PC-3 (cell line): ENCODE results near the gene PLPPR3. TPM values are rescaled to one million over a fixed set of nuclear protein-coding genes. Genes with fewer than 3 reads are reported as not detected.

ENCODE experiments used
- ATAC-seq: fragments of 200-7000 bp; cut with Tn5 transposase; 2 replicates; pipeline ENCODE4 v1.9.1; 2020; ENCODE audit warnings: mild to moderate bottlenecking, moderate library complexity
- BruUV-seq: library from RNA; stranded (reverse); fragments of 400-500 nt; replicated peaks from 2 replicates; lab custom pipeline; 2021; lab: Mats Ljungman, UMichigan
- CTCF ChIA-PET: fragments of 300-600 bp; sonication (Branson Sonifier 250); formaldehyde crosslinking; loops from one replicate; lab custom pipeline; 2022; ENCODE audit warnings: antibody characterized with exemption; lab: Charles Lee
- POLR2A ChIA-PET: fragments of 300-600 bp; sonication (Branson Sonifier 250); formaldehyde crosslinking; loops from one replicate; lab custom pipeline; 2022; ENCODE audit warnings: antibody characterized with exemption; ENCODE audit not compliant: unreplicated experiment; lab: Charles Lee
- DNase-seq: peaks from one replicate; pipeline ENCODE4 v3.0.0-alpha.2; 2015
- H2AFZ ChIP-seq: fragments of 300-600 bp; sonication (generic); 2 replicates; pipeline ENCODE4 v1.6.0; 2016; ENCODE audit warnings: antibody characterized with exemption, low read length
- H3F3A ChIP-seq: fragments of 300-600 bp; sonication (generic); one replicate; pipeline ENCODE4 v1.6.0; 2017; ENCODE audit warnings: antibody characterized with exemption, low read length, control low read depth, mild to moderate bottlenecking; ENCODE audit not compliant: unreplicated experiment
- H3K27ac ChIP-seq: fragments of 300-600 bp; sonication (generic); 2 replicates; pipeline ENCODE4 v1.5.1; 2016; ENCODE audit warnings: mild to moderate bottlenecking, low read length
- H3K27me3 ChIP-seq: fragments of 300-600 bp; sonication (generic); 2 replicates; pipeline ENCODE4 v1.6.1; 2016; ENCODE audit warnings: low read length, mixed read lengths
- H3K36me3 ChIP-seq: fragments of 300-600 bp; sonication (generic); 2 replicates; pipeline ENCODE4 v1.6.1; 2016; ENCODE audit warnings: low read depth, mixed run types, low read length, mixed read lengths
- H3K4me1 ChIP-seq: fragments of 300-600 bp; sonication (generic); 2 replicates; pipeline ENCODE4 v1.5.1; 2016; ENCODE audit warnings: low read length; ENCODE audit not compliant: insufficient read depth
- H3K4me2 ChIP-seq: fragments of 300-600 bp; sonication (generic); 2 replicates; pipeline ENCODE4 v1.6.0; 2016; ENCODE audit warnings: low read length
- H3K4me3 ChIP-seq: fragments of 300-600 bp; sonication (generic); 2 replicates; pipeline ENCODE4 v1.5.1; 2016; ENCODE audit warnings: mild to moderate bottlenecking, low read length, mixed read lengths
- H3K79me2 ChIP-seq: fragments of 300-600 bp; sonication (generic); 2 replicates; pipeline ENCODE4 v1.6.1; 2017; ENCODE audit warnings: low read length, mixed read lengths
- H3K9ac ChIP-seq: fragments of 300-600 bp; sonication (generic); 2 replicates; pipeline ENCODE4 v1.6.0; 2016; ENCODE audit warnings: mild to moderate bottlenecking, low read length
- H3K9me2 ChIP-seq: fragments of 300-600 bp; sonication (generic); replicated peaks from 2 replicates; pipeline ENCODE4 v1.6.1; 2016; ENCODE audit warnings: mixed run types, low read length, mixed read lengths
- H3K9me3 ChIP-seq: fragments of 300-600 bp; sonication (generic); 2 replicates; pipeline ENCODE4 v1.6.1; 2016; ENCODE audit warnings: low read length, mixed read lengths
- H4K20me1 ChIP-seq: fragments of 300-600 bp; sonication (generic); 2 replicates; pipeline ENCODE4 v1.6.1; 2016; ENCODE audit warnings: low read length, mixed read lengths
- CTCF ChIP-seq: fragments of 300-600 bp; sonication (generic); conservative IDR thresholded peaks from 2 replicates; pipeline ENCODE4 v1.5.1; 2017; ENCODE audit warnings: antibody characterized with exemption, low read depth, mild to moderate bottlenecking, low read length
- EZH2 ChIP-seq: fragments of 300-600 bp; sonication (generic); IDR thresholded peaks from one replicate; pipeline ENCODE4 v1.6.1; 2017; ENCODE audit warnings: antibody characterized with exemption, mild to moderate bottlenecking, low read length; ENCODE audit not compliant: unreplicated experiment
- EZH2phosphoT487 ChIP-seq: fragments of 300-600 bp; sonication (generic); IDR thresholded peaks from 2 replicates; pipeline ENCODE4 v1.6.1; 2018; ENCODE audit warnings: mild to moderate bottlenecking, antibody characterized with exemption, low read length, borderline replicate concordance
- intact Hi-C: fragments of 100-400 bp; cut with micrococcal nuclease; formaldehyde crosslinking; loops from 2 replicates; pipeline ENCODE4 v1.9.0; 2023
- total RNA-seq: library from RNA; depleted of rRNA; stranded (reverse); fragments of >200 nt; gene quantifications from 2 replicates; pipeline ENCODE4 v1.2.3, GENCODE V29; 2014

PLPPR3 gene
- total RNA-seq, 1 experiment from 2014 or later: not detected

- peaks cover 22% of the 10 kb centered on the region for H3K4me1 ChIP-seq
- no TSS peak for BruUV-seq
- POLR2A ChIA-PET: no interaction called here
- H3K36me3 ChIP-seq: peaks cover 82% of the 10 kb centered on the region
- no peak overlapping the region for H2AFZ ChIP-seq
- DNase-seq (no peak), ATAC-seq (no peak)
- TF ChIP-seq EZH2phosphoT487 (no peak), CTCF (no peak), EZH2 (no peak)
- peaks cover 81% of the 10 kb centered on the region for H4K20me1 ChIP-seq
- no peaks in the 10 kb centered on the region for H3K9me2 ChIP-seq
- no peak overlapping the region for H3K27ac ChIP-seq
- no peak overlapping the region for H3K4me2 ChIP-seq
- no peak overlapping the region for H3K4me3 ChIP-seq
- no peak overlapping the region for H3K9ac ChIP-seq
- CTCF ChIA-PET: no interaction called here
- H3K79me2 ChIP-seq: peaks cover 85% of the 10 kb centered on the region
- no peaks in the 10 kb centered on the region for H3K27me3 ChIP-seq
- H3F3A ChIP-seq: no peaks in the 10 kb centered on the region
- no peaks in the 10 kb centered on the region for H3K9me3 ChIP-seq
- intact Hi-C loops: no loop called here
Measured at GRCh38 chr19:804419-805165, 17.2 kb downstream of the PLPPR3 start.

GRCh38 chr19:803686-804418, 17.9 kb downstream of the PLPPR3 start:
- H3K79me2 ChIP-seq: peaks cover 92% of the 10 kb centered on the region
- no peaks in the 10 kb centered on the region for H3F3A ChIP-seq
- no peak overlapping the region for H2AFZ ChIP-seq
- H3K9me3 ChIP-seq: no peaks in the 10 kb centered on the region
- H3K4me3 ChIP-seq: no peak overlapping the region
- peaks cover 86% of the 10 kb centered on the region for H3K36me3 ChIP-seq
- intact Hi-C loops: no loop called here
- H3K9me2 ChIP-seq: no peaks in the 10 kb centered on the region
- H3K4me1 ChIP-seq: peaks cover 26% of the 10 kb centered on the region
- no peak overlapping the region for H3K27ac ChIP-seq
- no peak overlapping the region for H3K9ac ChIP-seq
- H3K4me2 ChIP-seq: no peak overlapping the region
- DNase-seq: no peak
- H3K27me3 ChIP-seq: no peaks in the 10 kb centered on the region
- peaks cover 88% of the 10 kb centered on the region for H4K20me1 ChIP-seq
- no peak for ATAC-seq
- BruUV-seq: no TSS peak
- TF ChIP-seq CTCF (no peak), EZH2 (no peak), EZH2phosphoT487 (no peak)
- POLR2A ChIA-PET: no interaction called here
- CTCF ChIA-PET: no interaction called here
